OCI-LY7 (cell line): ENCODE results near the gene RNF149. TPM values are rescaled to one million over a fixed set of nuclear protein-coding genes. Genes with fewer than 3 reads are reported as not detected.

ENCODE experiments used
- BruUV-seq: library from RNA; stranded (reverse); fragments of 400-500 nt; replicated peaks from 2 replicates; lab custom pipeline; 2021; lab: Mats Ljungman, UMichigan
- CTCF ChIA-PET: fragments of 300-600 bp; sonication (Branson Sonifier 250); formaldehyde crosslinking; loops from one replicate; lab custom pipeline; 2022; ENCODE audit warnings: antibody characterized with exemption; ENCODE audit not compliant: unreplicated experiment; lab: Charles Lee
- POLR2A ChIA-PET: fragments of 300-600 bp; sonication (Branson Sonifier 250); formaldehyde crosslinking; loops from one replicate; lab custom pipeline; 2022; ENCODE audit warnings: antibody characterized with exemption; lab: Charles Lee
- DNase-seq: peaks from one replicate; pipeline ENCODE4 v3.0.0-alpha.2; 2015; ENCODE audit warnings: low spot score
- H2AFZ ChIP-seq: fragments of 200-600 bp; sonication (generic), shearing (Covaris generic); 2 replicates; pipeline ENCODE4 v1.6.1; 2014; ENCODE audit warnings: mild to moderate bottlenecking, antibody characterized with exemption, low read length, moderate library complexity
- H3K27ac ChIP-seq: fragments of 200-600 bp; sonication (generic); 2 replicates; pipeline ENCODE4 v1.5.1; 2014; ENCODE audit warnings: mixed run types, low read depth, mild to moderate bottlenecking, moderate library complexity, low read length, inconsistent platforms; ENCODE audit not compliant: poor library complexity, severe bottlenecking
- H3K36me3 ChIP-seq: fragments of 200-600 bp; sonication (generic); 2 replicates; pipeline ENCODE4 v1.6.1; 2014; ENCODE audit warnings: mild to moderate bottlenecking, antibody characterized with exemption, low read length, moderate library complexity, mixed read lengths; ENCODE audit not compliant: insufficient read depth
- H3K4me1 ChIP-seq: fragments of 200-600 bp; sonication (generic); 2 replicates; pipeline ENCODE4 v1.5.1; 2014; ENCODE audit warnings: mild to moderate bottlenecking, low read length; ENCODE audit not compliant: insufficient read depth, poor library complexity, severe bottlenecking
- H3K4me2 ChIP-seq: fragments of 200-600 bp; sonication (generic); 2 replicates; pipeline ENCODE4 v1.6.1; 2014; ENCODE audit warnings: mild to moderate bottlenecking, low read length
- H3K4me3 ChIP-seq: fragments of 200-600 bp; sonication (generic); 2 replicates; pipeline ENCODE4 v1.5.1; 2014; ENCODE audit warnings: mild to moderate bottlenecking, low read depth, low read length; ENCODE audit not compliant: poor library complexity, severe bottlenecking
- H3K79me2 ChIP-seq: fragments of 200-600 bp; sonication (generic); 2 replicates; pipeline ENCODE4 v1.6.1; 2016; ENCODE audit warnings: low read depth, mild to moderate bottlenecking, low read length, moderate library complexity, mixed read lengths; ENCODE audit not compliant: insufficient read depth
- H3K9me2 ChIP-seq: fragments of 200-600 bp; sonication (generic); 2 replicates; pipeline ENCODE4 v1.6.1; 2016; ENCODE audit warnings: mild to moderate bottlenecking, low read length, mixed read lengths; ENCODE audit not compliant: insufficient read depth
- H3K9me3 ChIP-seq: fragments of 200-600 bp; sonication (generic); 2 replicates; pipeline ENCODE4 v1.6.1; 2014; ENCODE audit warnings: mild to moderate bottlenecking, mixed run types, low read length, mixed read lengths
- H4K20me1 ChIP-seq: fragments of 200-600 bp; sonication (generic); 2 replicates; pipeline ENCODE4 v1.6.1; 2014; ENCODE audit warnings: mild to moderate bottlenecking, antibody characterized with exemption, low read length, moderate library complexity, mixed read lengths; ENCODE audit not compliant: insufficient read depth
- EZH2phosphoT487 ChIP-seq: fragments of 200-600 bp; sonication (generic); IDR thresholded peaks from 2 replicates; pipeline ENCODE4 v1.6.1; 2018; ENCODE audit warnings: low read depth, borderline replicate concordance, mild to moderate bottlenecking, mixed run types, antibody characterized with exemption, low read length, moderate library complexity, mixed read lengths
- intact Hi-C: fragments of 100-400 bp; cut with micrococcal nuclease; formaldehyde crosslinking; loops from one replicate; pipeline ENCODE4 v1.10.0; 2022; ENCODE audit not compliant: unreplicated experiment
- total RNA-seq, 2 experiments: library from RNA; depleted of rRNA in 1 of 2; stranded (reverse); fragments of >200 nt in 1 of 2; shearing (Covaris generic) in 1 of 2; gene quantifications; 2 replicates each; pipeline ENCODE4 v1.2.3, GENCODE V29; 2014 to 2022
- TF ChIP-seq, protein P1 (sequence below): fragments of 200-600 bp; sonication (generic); conservative IDR thresholded peaks from 2 replicates; pipeline ENCODE4 v1.5.1; 2014; ENCODE audit warnings: mild to moderate bottlenecking, antibody characterized with exemption, low read length, moderate library complexity, mixed read lengths

RNF149 gene
- total RNA-seq, 2 experiments from 2014 or later: 10.3 to 17.9 TPM

DNA sequence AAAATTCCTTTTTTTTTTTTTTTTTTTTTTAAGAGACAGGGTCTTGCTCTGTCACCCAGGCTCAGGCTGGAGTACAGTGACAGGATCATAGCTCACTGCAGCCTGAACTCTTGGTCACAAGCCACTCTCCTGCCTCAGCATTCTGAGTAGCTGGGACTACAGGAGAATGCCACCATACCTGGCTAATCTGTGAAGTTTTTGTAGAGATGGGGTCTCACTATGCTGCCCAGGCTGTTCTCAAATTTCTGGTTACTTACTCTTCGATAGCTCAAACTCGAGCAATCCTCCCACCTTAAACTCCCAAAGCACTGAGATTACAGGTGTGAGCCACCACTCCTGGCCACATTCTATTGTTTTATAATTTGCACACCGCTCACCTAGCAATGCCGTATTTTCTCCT is 27.0 kb downstream of the RNF149 start:
- no peak overlapping the region for H3K27ac ChIP-seq
- peaks cover 16% of the 10 kb centered on the region for H3K36me3 ChIP-seq
- no peaks in the 10 kb centered on the region for H3K4me1 ChIP-seq
- no peaks in the 10 kb centered on the region for H3K9me2 ChIP-seq
- no peaks in the 10 kb centered on the region for H3K79me2 ChIP-seq
- no peak overlapping the region for H3K4me2 ChIP-seq
- ChIA-PET CTCF (interaction anchor here (1.1 kb wide), 1 partner anchor 18 kb away, joined by 3 read pairs; no protein-coding TSS in a partner anchor), POLR2A (interaction anchor here (0.5 to 1.3 kb wide), 5 partner anchors 8 to 614 kb away, joined by 3 to 5 read pairs (median 4); no protein-coding TSS in a partner anchor)
- no TSS peak for BruUV-seq
- H3K4me3 ChIP-seq: no peak overlapping the region
- TF ChIP-seq, protein P1, sequence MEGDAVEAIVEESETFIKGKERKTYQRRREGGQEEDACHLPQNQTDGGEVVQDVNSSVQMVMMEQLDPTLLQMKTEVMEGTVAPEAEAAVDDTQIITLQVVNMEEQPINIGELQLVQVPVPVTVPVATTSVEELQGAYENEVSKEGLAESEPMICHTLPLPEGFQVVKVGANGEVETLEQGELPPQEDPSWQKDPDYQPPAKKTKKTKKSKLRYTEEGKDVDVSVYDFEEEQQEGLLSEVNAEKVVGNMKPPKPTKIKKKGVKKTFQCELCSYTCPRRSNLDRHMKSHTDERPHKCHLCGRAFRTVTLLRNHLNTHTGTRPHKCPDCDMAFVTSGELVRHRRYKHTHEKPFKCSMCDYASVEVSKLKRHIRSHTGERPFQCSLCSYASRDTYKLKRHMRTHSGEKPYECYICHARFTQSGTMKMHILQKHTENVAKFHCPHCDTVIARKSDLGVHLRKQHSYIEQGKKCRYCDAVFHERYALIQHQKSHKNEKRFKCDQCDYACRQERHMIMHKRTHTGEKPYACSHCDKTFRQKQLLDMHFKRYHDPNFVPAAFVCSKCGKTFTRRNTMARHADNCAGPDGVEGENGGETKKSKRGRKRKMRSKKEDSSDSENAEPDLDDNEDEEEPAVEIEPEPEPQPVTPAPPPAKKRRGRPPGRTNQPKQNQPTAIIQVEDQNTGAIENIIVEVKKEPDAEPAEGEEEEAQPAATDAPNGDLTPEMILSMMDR: no peak
- TF ChIP-seq EZH2phosphoT487: no peak
- no peak overlapping the region for H2AFZ ChIP-seq
- H3K9me3 ChIP-seq: no peaks in the 10 kb centered on the region
- intact Hi-C loops: no loop called here
- DNase-seq: no peak
- no peaks in the 10 kb centered on the region for H4K20me1 ChIP-seq

DNA sequence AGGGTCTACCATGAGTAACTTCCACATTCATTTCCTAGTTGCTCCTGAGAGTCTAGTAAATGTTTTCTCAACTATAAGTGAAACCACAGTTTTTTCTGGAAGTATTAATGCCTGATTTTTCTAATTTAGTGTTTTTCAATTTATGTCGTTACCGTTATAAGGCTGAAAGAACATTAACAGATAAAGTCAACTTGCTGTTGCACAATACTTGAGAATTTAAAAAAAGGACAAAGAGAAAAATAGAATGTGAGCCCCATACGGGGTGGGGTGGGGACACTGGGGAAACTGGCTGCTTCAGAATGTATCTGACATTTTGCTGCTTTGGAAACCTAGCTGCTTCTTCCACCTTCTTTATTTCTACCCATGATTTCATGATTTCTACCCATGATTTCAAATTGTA is 29.6 kb downstream of the RNF149 start:
- Histone ChIP-seq H4K20me1 (no peaks in the 10 kb centered on the region), H3K4me1 (no peaks in the 10 kb centered on the region), H3K4me3 (no peak overlapping the region), H3K9me2 (no peaks in the 10 kb centered on the region), H3K9me3 (no peaks in the 10 kb centered on the region), H3K4me2 (no peak overlapping the region), H2AFZ (no peak overlapping the region), H3K79me2 (no peaks in the 10 kb centered on the region), H3K27ac (no peak overlapping the region), H3K36me3 (peaks cover 16% of the 10 kb centered on the region)
- DNase-seq: no peak
- intact Hi-C loops: no loop called here
- CTCF ChIA-PET: no interaction called here
- no TSS peak for BruUV-seq
- TF ChIP-seq, protein P1: no peak
- POLR2A ChIA-PET: no interaction called here

DNA sequence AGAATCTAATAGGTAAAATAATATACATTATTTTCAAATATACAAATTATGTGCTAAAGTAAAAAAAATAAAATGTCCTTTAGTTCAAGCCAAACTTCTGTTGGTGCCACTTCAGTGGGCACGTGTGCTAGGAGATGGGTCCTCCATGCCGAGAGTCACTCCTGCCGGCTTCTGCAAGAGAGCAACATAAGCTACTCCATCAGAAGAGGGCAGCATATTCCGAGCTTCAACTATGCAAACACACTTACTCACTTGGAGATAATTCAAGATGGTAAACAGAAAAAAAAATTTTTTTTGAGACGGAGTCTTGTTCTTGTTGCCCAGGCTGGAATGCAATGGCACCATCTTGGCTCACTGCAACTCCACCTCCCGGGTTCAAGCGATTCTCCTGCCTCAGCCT is 31.4 kb downstream of the RNF149 start:
- Histone ChIP-seq H3K27ac (no peak overlapping the region), H3K4me3 (no peak overlapping the region), H3K79me2 (no peaks in the 10 kb centered on the region), H2AFZ (no peak overlapping the region), H3K36me3 (peaks cover 16% of the 10 kb centered on the region), H3K9me3 (no peaks in the 10 kb centered on the region), H3K4me2 (no peak overlapping the region), H3K4me1 (no peaks in the 10 kb centered on the region), H4K20me1 (no peaks in the 10 kb centered on the region), H3K9me2 (no peaks in the 10 kb centered on the region)
- ChIA-PET CTCF (no interaction called here), POLR2A (no interaction called here)
- no peak for DNase-seq
- no peak for TF ChIP-seq EZH2phosphoT487
- TF ChIP-seq, protein P1: no peak
- no TSS peak for BruUV-seq
- intact Hi-C loops: no loop called here
